HG03139 (cell line): ENCODE data around the gene KMT2C.
"Not testable (repeated sequence)": the region's sequence is repeated elsewhere in the genome, so short reads cannot be mapped to it uniquely, and the experiment has no call there.

ENCODE experiments used
- ATAC-seq: cut with Tn5 transposase; IDR thresholded peaks from one replicate; pipeline ENCODE4 v1.9.1; 2021; ENCODE audit not compliant: unreplicated experiment

KMT2C gene

GRCh38 chr7:152435384-152436110 lies at the start of gene KMT2C:
Gene KMT2C (minus strand): TSS chr7:152436003. CDS start chr7:152435786, 217 bp downstream.
- ATAC-seq: peak; percentile 17

GRCh38 chr7:152481082-152481481 lies 45.3 kb upstream of the KMT2C start:
- ATAC-seq: no peak

- no peak for ATAC-seq
Observed at GRCh38 chr7:152480664-152481063, 44.9 kb upstream of the KMT2C start.

- ATAC-seq: no peak
Observed at GRCh38 chr7:152479595-152479994, 43.8 kb upstream of the KMT2C start.

- ATAC-seq: no peak
Observed at GRCh38 chr7:152478140-152478539, 42.3 kb upstream of the KMT2C start.

- ATAC-seq: no peak
Observed at GRCh38 chr7:152477079-152477478, 41.3 kb upstream of the KMT2C start.

- no peak for ATAC-seq
Observed at GRCh38 chr7:152476551-152476950, 40.7 kb upstream of the KMT2C start.

- ATAC-seq: not testable (repeated sequence)
Observed at GRCh38 chr7:152471023-152471620, 35.3 kb upstream of the KMT2C start.

- not testable (repeated sequence) for ATAC-seq
Observed at GRCh38 chr7:152470251-152471022, 34.6 kb upstream of the KMT2C start.

- not testable (repeated sequence) for ATAC-seq
Observed at GRCh38 chr7:152469576-152469975, 33.8 kb upstream of the KMT2C start.

- no peak for ATAC-seq
Observed at GRCh38 chr7:152467225-152467624, 31.4 kb upstream of the KMT2C start.

- no peak for ATAC-seq
Observed at GRCh38 chr7:152465119-152465387, 29.2 kb upstream of the KMT2C start.

- peak; percentile 28 for ATAC-seq
Observed at GRCh38 chr7:152464312-152465118, 28.7 kb upstream of the KMT2C start.

GRCh38 chr7:152463709-152464311 lies 28.0 kb upstream of the KMT2C start:
- ATAC-seq: peak; percentile 91

GRCh38 chr7:152462995-152463708 lies 27.3 kb upstream of the KMT2C start:
- ATAC-seq: peak; percentile 5

- no peak for ATAC-seq
Observed at GRCh38 chr7:152459724-152460251, 24.0 kb upstream of the KMT2C start.

- ATAC-seq: no peak
Observed at GRCh38 chr7:152451356-152451755, 15.6 kb upstream of the KMT2C start.

GRCh38 chr7:152445386-152446008 lies 9.7 kb upstream of the KMT2C start:
- not testable (repeated sequence) for ATAC-seq

- no peak for ATAC-seq
Observed at GRCh38 chr7:152443586-152443985, 7.8 kb upstream of the KMT2C start.
